GM12878 (cell line): Measurements from ENCODE around the gene NAALADL2. TPM values are rescaled to one million over a fixed set of nuclear protein-coding genes. Genes with fewer than 3 reads are reported as not detected.

ENCODE experiments used
- ATAC-seq: fragments of 200-7000 bp; cut with Tn5 transposase; 3 replicates; pipeline ENCODE4 v1.9.1; 2020; ENCODE audit warnings: mild to moderate bottlenecking, moderate library complexity
- BruUV-seq: library from RNA; stranded (reverse); fragments of 400-500 nt; replicated peaks from 2 replicates; lab custom pipeline; 2021; lab: Mats Ljungman, UMichigan
- CTCF ChIA-PET: fragments of 300-600 bp; sonication (Branson Sonifier 250); formaldehyde crosslinking; extraction: SDS; loops from one replicate; lab custom pipeline; 2021; ENCODE audit warnings: inconsistent platforms; lab: Yijun Ruan, JAX
- POLR2A ChIA-PET: fragments of 350-600 bp; formaldehyde crosslinking; extraction: SDS; loops from one replicate; lab custom pipeline; 2021; ENCODE audit warnings: inconsistent platforms; lab: Charles Lee
- RAD21 ChIA-PET: fragments of 300-600 bp; sonication (Branson Sonifier 250); formaldehyde crosslinking; loops from one replicate; lab custom pipeline; 2023; ENCODE audit warnings: antibody characterized with exemption; ENCODE audit not compliant: unreplicated experiment; lab: Charles Lee
- SMC1A ChIA-PET: fragments of 300-600 bp; sonication (Branson Sonifier 250); formaldehyde crosslinking; loops from one replicate; lab custom pipeline; 2023; ENCODE audit not compliant: unreplicated experiment, uncharacterized antibody; lab: Charles Lee
- DNase-seq: peaks from one replicate; pipeline ENCODE4 v3.0.0-alpha.2; 2011; ENCODE audit warnings: low read depth, low spot score
- FAIRE-seq: peaks from 3 replicates; lab custom pipeline; 2011; peaks lifted over from hg19 to GRCh38; lab: Jason Lieb, UNC
- H2AFZ ChIP-seq: 2 replicates; pipeline ENCODE4 v1.6.0; 2011; ENCODE audit warnings: low read depth, low read length, control low read depth; ENCODE audit not compliant: control insufficient read depth
- H3K27ac ChIP-seq: 2 replicates; pipeline ENCODE4 v1.5.1; 2011; ENCODE audit warnings: control low read depth; ENCODE audit not compliant: control insufficient read depth, insufficient read depth
- H3K27me3 ChIP-seq, 2 experiments: replicated peaks in 1 of 2; 2 replicates each; pipeline versions ENCODE4 v1.6.0 to v1.6.1; 2011; ENCODE audit warnings: low read length in 1 of 2; ENCODE audit not compliant: control insufficient read depth in 2 of 2, insufficient read depth in 2 of 2
- H3K36me3 ChIP-seq, 2 experiments: 2 replicates each; pipeline ENCODE4 v1.5.1; 2011; ENCODE audit warnings: low read length in 1 of 2; ENCODE audit not compliant: control insufficient read depth in 2 of 2, insufficient read depth in 2 of 2
- H3K4me1 ChIP-seq: 2 replicates; pipeline ENCODE4 v1.6.1; 2011; ENCODE audit warnings: mild to moderate bottlenecking, low read length, moderate library complexity, mixed read lengths; ENCODE audit not compliant: control insufficient read depth, insufficient read depth
- H3K4me2 ChIP-seq: 2 replicates; pipeline ENCODE4 v1.6.0; 2011; ENCODE audit warnings: control low read depth; ENCODE audit not compliant: control insufficient read depth, insufficient read depth
- H3K4me3 ChIP-seq: fragments of 200-600 bp; sonication (generic); 2 replicates; pipeline ENCODE4 v1.5.1; 2016
- H3K79me2 ChIP-seq: 2 replicates; pipeline ENCODE4 v1.6.0; 2011; ENCODE audit warnings: low read length; ENCODE audit not compliant: control insufficient read depth, insufficient read depth
- H3K9ac ChIP-seq: 2 replicates; pipeline ENCODE4 v1.8.0; 2011; ENCODE audit warnings: low read length, control low read depth, mixed read lengths; ENCODE audit not compliant: control insufficient read depth, insufficient read depth
- H3K9me3 ChIP-seq: replicated peaks from 3 replicates; pipeline ENCODE4 v1.5.1; 2011; ENCODE audit warnings: mild to moderate bottlenecking, low read length; ENCODE audit not compliant: control insufficient read depth, insufficient read depth
- H4K20me1 ChIP-seq: 2 replicates; pipeline ENCODE4 v1.6.0; 2011; ENCODE audit not compliant: control insufficient read depth, insufficient read depth
- BCLAF1 ChIP-seq: fragments of 450-650 bp; IDR thresholded peaks from 2 replicates; pipeline ENCODE4 v1.6.1; 2017; ENCODE audit warnings: antibody characterized with exemption, mild to moderate bottlenecking, moderate library complexity
- BMI1 ChIP-seq: fragments of 450-650 bp; IDR thresholded peaks from 2 replicates; pipeline ENCODE4 v1.6.1; 2016; ENCODE audit warnings: mild to moderate bottlenecking, moderate library complexity, borderline replicate concordance
- CBX3 ChIP-seq: fragments of 200-600 bp; sonication (generic); IDR thresholded peaks from 2 replicates; pipeline ENCODE4 v1.6.1; 2016; ENCODE audit warnings: low read depth, borderline replicate concordance
- CHD2 ChIP-seq: IDR thresholded peaks from 2 replicates; pipeline ENCODE4 v1.6.1; 2011; ENCODE audit warnings: low read depth, low read length, improper control_type of control experiment, borderline replicate concordance
- CHD4 ChIP-seq: fragments of 200-600 bp; sonication (generic); IDR thresholded peaks from 2 replicates; pipeline ENCODE4 v1.6.1; 2016; ENCODE audit warnings: mild to moderate bottlenecking
- MTA2 ChIP-seq: fragments of 450-650 bp; IDR thresholded peaks from 2 replicates; pipeline ENCODE4 v1.6.1; 2016; ENCODE audit warnings: low read depth, mild to moderate bottlenecking, moderate library complexity
- PAX5 ChIP-seq: IDR thresholded peaks from 2 replicates; pipeline ENCODE4 v1.6.1; 2011; ENCODE audit warnings: low read depth, low read length, borderline replicate concordance
- SMAD1 ChIP-seq: fragments of 450-650 bp; IDR thresholded peaks from 2 replicates; pipeline ENCODE4 v1.6.1; 2018; ENCODE audit warnings: mild to moderate bottlenecking, low read depth; ENCODE audit not compliant: partially characterized antibody
- SUPT20H ChIP-seq: IDR thresholded peaks from 2 replicates; pipeline ENCODE4 v1.6.1; 2011; ENCODE audit warnings: low read depth, mild to moderate bottlenecking, low read length, moderate library complexity, borderline replicate concordance; ENCODE audit not compliant: control insufficient read depth
- ZNF384 ChIP-seq: IDR thresholded peaks from 2 replicates; pipeline ENCODE4 v1.6.1; 2012; ENCODE audit warnings: low read depth, mild to moderate bottlenecking, low read length, improper control_type of control experiment, borderline replicate concordance
- WGBS: methylation state at CpG from one replicate; pipeline ENCODE4 v1.1.6; 2016; ENCODE audit warnings: low lambda C conversion rate; ENCODE audit not compliant: insufficient replicate concordance, insufficient coverage; ENCODE audit errors: missing lambda C conversion rate; 5-methylcytosine and 5-hydroxymethylcytosine counted together
- in situ Hi-C: fragments of 300-500 bp; cut with MboI; formaldehyde crosslinking; loops from 9 replicates; pipeline ENCODE4 v1.14.3; 2018; ENCODE audit warnings: mixed read lengths
- intact Hi-C: fragments of 100-400 bp; cut with micrococcal nuclease; formaldehyde crosslinking; loops from one replicate; pipeline ENCODE4 v1.14.2; 2022; ENCODE audit not compliant: unreplicated experiment
- polyA plus RNA-seq, 11 experiments: library from polyadenylated mRNA; depleted of rRNA in 4 of 11; unstranded in 6 of 11; stranded (reverse) in 5 of 11; fragments of >200 nt; fragmentation: Nextera tagmentation in 4 of 11; fragmentation: Illumina TruSeq in 1 of 11; extraction: Ambion mirVana in 4 of 11; extraction: Trizol in 1 of 11; gene quantifications; 1 replicate in 1 of 11; 2 replicates in 10 of 11; pipeline versions ENCODE4 v1.2.1 to v1.2.3, GENCODE V29; 2011 to 2016; ENCODE audit warnings: inconsistent platforms in 2 of 11, missing spikeins in 2 of 11, low read depth in 1 of 11
- total RNA-seq, 4 experiments: library from RNA; depleted of rRNA in 3 of 4; stranded (reverse); fragments of >200 nt in 3 of 4; fragmentation: Illumina TruSeq in 1 of 4; extraction: Trizol in 1 of 4; gene quantifications; 2 replicates each; pipeline versions ENCODE4 v1.2.1 to v1.2.3, GENCODE V29; 2013 to 2021

The NAALADL2 gene
- total and polyA plus RNA-seq, 10 of the 15 experiments (the other 5 are each of a cell fraction or from before 2014, with no cell fraction given), result 0.06 to 10.8 (median 0.46) TPM

- WGBS, result 16% methylated on average over 2 of the region's 2 CpGs
Measured at GRCh38 chr3:175837962-175838361, 978.8 kb downstream of the NAALADL2 start.

More at GRCh38 chr3:175837962-175838361, 978.8 kb downstream of the NAALADL2 start:
- no peak overlapping the region for H3K27ac ChIP-seq
- no peaks in the 10 kb centered on the region for H3K9me3 ChIP-seq
- TF ChIP-seq CHD2 (no peak), ZNF384 (no peak), BCLAF1 (no peak), SMAD1 (no peak), BMI1 (no peak), MTA2 (no peak), SUPT20H (no peak), PAX5 (no peak), CHD4 (no peak), CBX3 (no peak)
- no peak overlapping the region for H3K9ac ChIP-seq
- no peaks in the 10 kb centered on the region for H3K27me3 ChIP-seq
- no peaks in the 10 kb centered on the region for H3K36me3 ChIP-seq
- ChIA-PET CTCF (no interaction called here), RAD21 (no interaction called here), POLR2A (no interaction called here), SMC1A (no interaction called here)
- no peak for DNase-seq
- H4K20me1 ChIP-seq, result no peaks in the 10 kb centered on the region
- BruUV-seq, result no TSS peak
- no peaks in the 10 kb centered on the region for H3K4me1 ChIP-seq
- FAIRE-seq, result no peak
- H3K4me2 ChIP-seq, result no peak overlapping the region
- H3K79me2 ChIP-seq, result no peaks in the 10 kb centered on the region
- ATAC-seq, result no peak
- intact Hi-C loops (no loop called here), in situ Hi-C loops (no loop called here)
- no peak overlapping the region for H3K4me3 ChIP-seq
- H2AFZ ChIP-seq, result no peak overlapping the region
